ENCODE measurements around the gene PHC2.
"Not testable (repeated sequence)": the region's sequence is repeated elsewhere in the genome, so short reads cannot be mapped to it uniquely, and the experiment has no call there.

PHC2 gene

GRCh38 chr1:33311706-33312412, 119.0 kb downstream of the PHC2 start:
- DNase-seq (ENCODE audit: low read depth) = no peak

- no peak for DNase-seq (ENCODE audit: low read depth)
Measured at GRCh38 chr1:33310702-33311101, 120.2 kb downstream of the PHC2 start.

DNA sequence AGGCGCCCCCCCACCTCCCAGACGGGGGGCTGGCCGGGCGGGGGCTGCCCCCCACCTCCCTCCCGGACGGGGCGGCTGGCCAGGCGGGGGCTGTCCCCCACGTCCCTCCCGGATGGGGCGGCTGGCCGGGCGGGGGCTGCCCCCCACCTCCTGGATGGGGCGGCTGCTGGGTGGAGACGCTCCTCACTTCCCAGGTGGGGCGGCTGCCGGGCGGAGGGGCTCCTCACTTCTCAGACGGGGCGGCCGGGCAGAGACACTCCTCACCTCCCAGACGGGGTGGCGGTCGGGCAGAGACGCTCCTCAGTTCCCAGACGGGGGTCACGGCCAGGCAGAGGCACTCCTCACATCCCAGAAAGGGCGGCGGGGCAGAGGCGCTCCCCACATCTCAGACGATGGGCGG, 121.5 kb downstream of the PHC2 start:
- DNase-seq (ENCODE audit: low read depth) = not testable (repeated sequence)

DNA sequence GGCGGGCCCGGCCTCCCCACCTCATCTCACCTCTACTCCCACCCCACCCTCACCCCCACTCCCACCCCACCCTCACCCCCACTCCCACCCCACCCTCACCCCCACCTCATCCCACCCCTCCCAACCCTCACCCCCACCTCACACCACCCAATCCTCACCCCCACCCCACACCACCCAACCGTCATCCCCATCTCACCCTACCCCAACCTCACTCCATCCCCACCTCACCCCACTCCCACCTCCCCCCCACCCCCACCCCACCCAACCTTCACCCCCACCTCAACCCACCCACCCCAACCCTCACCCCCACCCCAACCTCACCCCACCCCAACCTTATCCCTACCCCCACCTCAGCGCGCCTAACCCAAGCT, 123.4 kb downstream of the PHC2 start:
- DNase-seq (ENCODE audit: low read depth) = no peak

GRCh38 chr1:33306653-33307493, 124.0 kb downstream of the PHC2 start:
- DNase-seq (ENCODE audit: low read depth) = no peak

DNA sequence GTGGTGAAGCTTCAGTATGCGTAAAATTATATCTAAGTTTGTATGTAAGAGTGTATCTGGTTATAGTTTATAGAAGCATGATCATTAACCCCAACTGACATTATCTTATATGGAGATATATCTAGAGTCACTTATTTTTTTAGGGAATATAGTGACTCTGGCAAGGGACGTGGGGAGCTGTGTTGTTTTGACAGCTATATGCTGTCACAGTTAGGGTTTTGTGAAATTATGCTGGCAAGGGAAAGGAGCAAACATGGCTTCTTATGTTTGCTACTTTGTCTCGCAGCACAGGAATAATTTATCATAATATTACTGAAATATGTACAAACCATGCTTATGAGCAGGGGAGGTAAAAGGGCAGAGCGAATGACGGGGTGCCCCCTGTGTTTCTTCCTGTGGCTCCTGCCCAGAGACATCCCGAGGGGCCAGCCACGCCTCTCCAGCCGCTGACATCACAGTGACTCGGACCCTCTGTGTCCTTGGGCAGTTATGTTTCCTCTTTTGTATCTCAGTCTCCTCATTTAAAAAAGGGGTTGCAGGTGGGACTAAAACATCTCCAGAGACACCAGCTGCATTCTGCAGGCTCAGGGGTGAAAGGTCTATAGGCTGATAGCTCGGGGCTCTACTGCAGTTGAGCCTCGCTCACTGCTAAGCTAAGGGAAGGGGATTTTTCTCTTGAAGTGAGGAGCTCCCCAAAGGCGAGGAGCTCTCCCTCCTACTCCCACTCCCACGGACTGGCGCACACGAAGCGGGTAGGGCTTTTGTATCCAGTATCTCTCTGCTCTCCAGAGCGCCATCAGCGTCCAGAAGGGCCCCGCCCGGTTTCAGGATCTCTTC, 124.9 kb downstream of the PHC2 start:
- DNase-seq (ENCODE audit: low read depth) = no peak

GRCh38 chr1:33305016-33305415, 125.9 kb downstream of the PHC2 start:
- DNase-seq (ENCODE audit: low read depth) = no peak

- DNase-seq (ENCODE audit: low read depth) = no peak
Measured at GRCh38 chr1:33302325-33302724, 128.6 kb downstream of the PHC2 start.

DNA sequence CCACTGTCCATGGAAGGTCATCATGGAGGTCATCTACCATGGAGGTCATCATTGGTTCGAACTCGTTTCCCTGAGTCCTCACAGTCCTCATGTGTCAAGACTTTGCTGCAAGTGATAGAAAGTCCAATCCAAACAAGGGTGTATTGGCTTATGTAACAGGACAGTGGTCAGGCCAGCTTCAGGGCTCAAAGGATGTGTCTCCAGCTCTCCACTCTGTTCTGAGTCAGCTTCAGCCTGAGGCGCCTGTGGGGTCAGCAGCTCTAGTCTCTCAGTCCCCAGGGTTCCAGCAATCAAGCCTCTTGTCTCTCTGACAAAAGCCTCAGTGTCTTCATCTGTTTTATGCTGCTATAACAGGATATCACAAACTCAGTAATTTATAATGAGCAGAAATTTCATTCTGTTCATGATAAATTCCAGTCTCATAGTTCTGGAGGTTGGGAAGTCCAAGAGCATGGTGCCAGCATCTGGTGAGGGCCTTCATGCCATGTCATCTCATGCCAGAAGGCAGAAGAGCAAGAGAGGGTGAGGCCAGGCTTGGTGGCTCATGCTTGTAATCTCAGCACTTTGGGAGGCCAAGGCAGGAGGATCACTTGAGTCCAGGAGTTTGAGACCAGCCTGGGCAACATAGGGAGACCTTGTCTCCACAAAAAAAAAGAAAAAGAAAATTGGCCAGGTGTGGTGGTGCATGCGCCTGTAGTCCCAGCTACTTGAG, 129.5 kb downstream of the PHC2 start:
- DNase-seq (ENCODE audit: low read depth) = no peak

DNA sequence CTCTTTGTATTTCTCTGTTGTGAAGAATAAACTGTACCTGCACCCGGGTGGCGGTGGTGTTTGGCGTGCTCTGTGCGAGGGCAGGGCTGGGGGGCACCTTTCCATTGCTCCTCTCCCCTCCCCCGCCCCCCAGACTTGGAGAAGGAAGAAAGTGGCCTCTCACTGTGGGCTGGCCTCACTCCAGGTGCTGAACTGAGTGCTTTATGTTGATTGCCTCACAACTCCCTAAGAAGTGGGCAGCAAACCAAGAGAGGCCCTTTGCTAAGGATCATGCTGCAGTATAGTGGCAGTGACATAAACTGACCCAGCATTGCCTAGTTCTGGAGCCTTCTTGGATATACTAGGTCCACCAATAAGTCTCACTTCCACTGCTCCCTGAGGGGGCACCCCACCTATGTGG, 130.2 kb downstream of the PHC2 start:
- DNase-seq (ENCODE audit: low read depth) = peak; percentile 86

- no peak for DNase-seq (ENCODE audit: low read depth)
Measured at GRCh38 chr1:33299461-33300155, 131.3 kb downstream of the PHC2 start.

- DNase-seq (ENCODE audit: low read depth) = peak; percentile 52
Measured at GRCh38 chr1:33298623-33299277, 132.1 kb downstream of the PHC2 start.

DNA sequence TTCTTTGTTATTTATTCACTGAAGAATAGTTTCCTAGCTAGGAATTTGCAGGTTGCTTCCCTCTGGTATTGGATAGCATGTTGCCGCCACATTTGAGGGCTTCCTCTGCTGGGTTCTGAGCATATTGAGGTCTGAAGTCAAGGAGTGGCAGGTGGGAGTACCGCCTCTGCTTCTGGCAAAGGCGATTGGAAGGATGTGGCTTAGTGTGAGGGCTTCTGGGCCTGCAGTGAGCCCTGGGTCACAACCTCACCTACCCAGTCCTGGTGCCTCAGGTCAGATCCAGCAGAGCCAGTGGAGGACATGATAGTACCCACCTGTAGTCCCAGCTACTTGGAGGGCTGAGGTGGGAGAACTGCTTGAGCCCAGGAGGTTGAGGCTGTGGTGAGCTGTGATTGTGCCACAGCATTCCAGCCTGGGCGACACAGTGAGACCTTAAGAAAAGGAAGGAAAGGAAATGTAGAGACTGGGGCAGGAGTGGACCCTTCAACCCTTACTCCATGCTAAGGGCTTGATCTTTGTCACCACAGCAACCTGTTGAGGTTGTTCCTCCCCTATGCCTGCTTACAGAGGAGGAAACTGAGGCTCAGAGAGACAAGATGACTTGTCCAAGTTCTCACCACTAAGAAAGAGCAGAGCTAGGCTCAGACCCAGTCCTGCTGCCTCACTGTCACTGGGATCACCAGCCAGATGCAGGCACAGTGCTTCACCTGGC, 132.8 kb downstream of the PHC2 start:
- no peak for DNase-seq (ENCODE audit: low read depth)

DNA sequence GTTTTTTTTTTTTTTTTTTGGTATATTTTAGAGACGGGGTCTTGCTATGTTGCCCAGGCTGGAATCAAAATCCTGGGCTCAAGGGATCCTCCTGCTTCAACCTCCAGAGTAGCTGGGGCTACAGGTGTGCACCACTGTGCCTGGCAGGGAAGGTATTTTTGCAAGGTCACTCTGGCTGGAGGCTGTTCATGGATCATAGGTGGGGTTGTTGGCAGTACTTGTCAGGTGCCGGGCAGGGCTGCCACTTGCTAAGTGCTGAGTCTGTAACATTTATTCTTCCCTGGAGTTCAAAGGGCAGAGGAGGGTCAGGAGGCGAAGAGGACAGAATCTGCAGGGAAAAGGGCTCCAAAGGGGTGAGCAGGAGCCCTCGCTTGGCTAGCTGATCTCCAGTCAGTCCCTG, 134.1 kb downstream of the PHC2 start:
- DNase-seq (ENCODE audit: low read depth) = no peak

GRCh38 chr1:33296082-33296458, 134.8 kb downstream of the PHC2 start:
- DNase-seq (ENCODE audit: low read depth) = peak; percentile 55

GRCh38 chr1:33295450-33296081, 135.3 kb downstream of the PHC2 start:
- peak; percentile 69 for DNase-seq (ENCODE audit: low read depth)

DNA sequence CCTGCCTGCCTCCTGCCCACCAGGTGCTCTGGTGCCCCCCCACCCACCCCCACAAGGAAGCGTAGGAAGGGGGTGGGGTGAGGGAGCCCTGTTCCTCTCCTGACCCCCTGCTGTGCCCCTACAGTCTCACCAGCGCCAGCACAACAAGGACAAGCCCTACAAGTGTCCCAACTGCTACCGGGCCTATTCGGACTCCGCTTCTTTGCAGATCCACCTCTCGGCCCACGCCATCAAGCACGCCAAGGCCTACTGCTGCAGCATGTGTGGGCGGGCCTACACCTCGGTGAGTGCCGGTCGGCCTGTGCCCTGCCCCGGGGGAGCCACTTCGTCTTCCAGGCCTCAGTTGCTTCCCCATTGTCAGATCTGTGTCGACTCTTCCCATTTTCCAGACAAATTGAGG, 135.9 kb downstream of the PHC2 start:
- DNase-seq (ENCODE audit: low read depth) = no peak

DNA sequence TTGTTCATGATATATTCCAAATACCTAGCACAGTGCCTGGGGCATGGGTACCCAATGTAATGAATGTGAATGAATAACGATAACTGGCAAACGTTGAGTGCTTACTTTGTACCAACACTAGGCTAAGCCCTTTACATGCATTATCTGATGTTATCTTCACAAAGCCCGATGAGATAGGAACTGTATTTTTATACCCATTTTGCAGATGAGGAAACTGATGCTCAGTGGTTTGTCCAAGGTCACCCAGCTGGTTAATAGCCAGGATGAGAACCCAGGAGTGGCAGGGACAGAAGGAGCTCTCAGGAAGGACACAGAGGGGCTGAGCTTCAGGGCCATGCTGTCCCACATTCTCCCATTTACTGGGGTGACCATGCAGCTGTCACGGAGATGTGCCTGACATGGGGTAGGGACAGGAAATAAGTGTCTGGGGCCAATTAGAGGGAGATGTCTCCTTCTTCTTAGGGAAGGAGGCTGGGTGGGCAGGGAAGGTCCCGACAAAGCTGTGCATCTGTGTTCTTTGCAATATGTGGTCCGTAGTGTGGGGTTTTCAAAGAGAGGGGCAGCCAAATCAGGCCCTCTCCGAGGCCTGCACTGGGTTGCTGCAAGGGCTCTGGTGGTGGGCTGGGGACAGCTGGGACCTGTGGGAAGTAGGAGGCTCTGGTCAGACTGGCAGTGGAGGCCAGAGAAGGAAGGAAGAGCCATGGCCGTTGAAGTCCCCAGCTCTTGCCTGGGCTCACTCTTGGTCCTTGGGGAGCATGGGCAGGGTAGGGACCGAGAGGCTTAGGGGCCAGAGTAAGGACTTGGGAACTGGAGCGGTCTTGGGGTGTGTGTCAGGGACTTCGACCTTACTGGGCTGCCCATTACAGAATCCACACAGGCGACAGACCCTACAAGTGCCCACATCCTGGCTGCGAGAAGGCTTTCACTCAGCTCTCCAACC, 136.6 kb downstream of the PHC2 start:
- no peak for DNase-seq (ENCODE audit: low read depth)

Data from fibroblast of gingiva (primary cell).